ENCODE results near the gene UQCRHL.

Gene UQCRHL

GRCh38 chr1:15820478-15820877 lies 13.0 kb upstream of the UQCRHL start:
- no peak for ATAC-seq
- Mint-ChIP-seq H3K27me3 (no peaks in the 10 kb centered on the region), H3K4me3 (no peak overlapping the region), H3K4me1 (peaks cover 2% of the 10 kb centered on the region), H3K27ac (no peak overlapping the region), H3K36me3 (no peaks in the 10 kb centered on the region), H3K9me3 (no peaks in the 10 kb centered on the region)

DNA sequence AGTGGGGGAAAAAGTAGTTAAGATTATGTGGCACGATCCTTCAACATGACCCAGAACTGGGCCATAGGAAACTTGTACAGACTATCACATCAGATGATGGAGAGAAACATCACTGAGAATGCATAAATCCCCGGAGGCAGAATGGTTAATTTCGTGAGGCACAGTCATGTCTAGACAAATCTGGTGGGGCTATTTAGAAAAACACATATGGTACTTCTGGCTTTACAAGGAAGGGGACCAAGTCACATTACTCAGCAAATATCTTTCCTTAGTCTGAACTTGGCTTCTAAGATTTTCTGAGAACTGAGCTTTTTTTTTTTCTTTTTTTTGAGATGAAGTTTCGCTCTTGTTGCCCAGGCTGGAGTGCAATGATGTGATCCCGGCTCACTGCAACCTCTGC lies 9.2 kb upstream of the UQCRHL start:
- H3K36me3 Mint-ChIP-seq, result no peaks in the 10 kb centered on the region
- no peak for ATAC-seq
- H3K27me3 Mint-ChIP-seq, result no peaks in the 10 kb centered on the region
- no peak overlapping the region for H3K4me3 Mint-ChIP-seq
- no peaks in the 10 kb centered on the region for H3K9me3 Mint-ChIP-seq
- no peak overlapping the region for H3K27ac Mint-ChIP-seq
- no peaks in the 10 kb centered on the region for H3K4me1 Mint-ChIP-seq

DNA sequence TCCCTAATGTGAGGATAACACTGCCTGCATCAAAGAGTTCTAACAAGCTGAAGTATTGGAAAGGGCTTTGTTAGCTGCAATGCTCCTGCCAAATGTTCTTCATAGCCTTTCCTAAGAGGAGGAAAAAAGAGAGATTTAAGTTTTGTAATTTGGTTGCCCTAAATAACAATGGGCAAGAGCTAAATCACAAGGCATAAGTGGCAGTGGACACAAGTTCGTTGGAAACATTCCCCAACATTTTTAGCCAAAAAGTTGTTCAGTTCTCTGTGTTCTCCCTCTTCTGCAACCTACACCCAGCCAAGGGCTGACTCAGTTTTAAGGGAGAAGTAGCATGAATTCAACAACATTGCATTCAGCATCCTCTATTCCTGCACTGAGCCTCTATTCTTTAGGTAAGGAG lies 2.6 kb upstream of the UQCRHL start:
- Mint-ChIP-seq H3K27ac (no peak overlapping the region), H3K9me3 (no peaks in the 10 kb centered on the region), H3K27me3 (no peaks in the 10 kb centered on the region), H3K36me3 (no peaks in the 10 kb centered on the region), H3K4me3 (no peak overlapping the region), H3K4me1 (no peaks in the 10 kb centered on the region)
- ATAC-seq, result no peak

DNA sequence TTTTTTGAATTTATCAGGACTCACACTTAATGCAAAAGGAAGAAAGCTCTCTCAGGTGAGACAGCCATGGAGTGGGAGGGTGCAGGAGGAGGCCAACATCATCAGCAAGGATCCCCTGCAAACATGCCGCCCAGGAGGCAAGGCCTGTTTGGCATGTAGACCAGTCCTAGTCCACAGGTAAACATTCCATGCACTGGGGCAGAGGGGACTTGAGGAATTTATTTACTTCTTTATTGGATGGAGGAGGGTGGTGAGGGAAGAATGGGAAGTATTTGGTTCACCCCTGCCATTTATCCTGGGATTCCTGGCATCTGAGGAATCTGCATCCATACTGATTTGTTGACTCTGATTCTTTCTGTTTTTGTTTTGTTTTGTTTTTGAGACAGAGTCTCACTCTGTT lies 1.5 kb upstream of the UQCRHL start:
- no peaks in the 10 kb centered on the region for H3K4me1 Mint-ChIP-seq
- H3K27ac Mint-ChIP-seq, result no peak overlapping the region
- H3K4me3 Mint-ChIP-seq, result no peak overlapping the region
- H3K36me3 Mint-ChIP-seq, result no peaks in the 10 kb centered on the region
- no peak for ATAC-seq
- H3K9me3 Mint-ChIP-seq, result no peaks in the 10 kb centered on the region
- H3K27me3 Mint-ChIP-seq, result no peaks in the 10 kb centered on the region

GRCh38 chr1:15807121-15807520 lies 328 bp downstream of the UQCRHL start:
- Mint-ChIP-seq H3K4me1 (peaks cover 9% of the 10 kb centered on the region), H3K9me3 (no peaks in the 10 kb centered on the region), H3K27ac (no peak overlapping the region), H3K4me3 (no peak overlapping the region), H3K27me3 (no peaks in the 10 kb centered on the region), H3K36me3 (no peaks in the 10 kb centered on the region)
- no peak for ATAC-seq

GRCh38 chr1:15804060-15804459 lies 3.4 kb downstream of the UQCRHL start:
- H3K36me3 Mint-ChIP-seq, result no peaks in the 10 kb centered on the region
- H3K27me3 Mint-ChIP-seq, result peaks cover 22% of the 10 kb centered on the region
- no peak overlapping the region for H3K4me3 Mint-ChIP-seq
- no peak overlapping the region for H3K27ac Mint-ChIP-seq
- peaks cover 21% of the 10 kb centered on the region for H3K4me1 Mint-ChIP-seq
- H3K9me3 Mint-ChIP-seq, result no peaks in the 10 kb centered on the region
- ATAC-seq, result no peak

GRCh38 chr1:15803380-15803779 lies 4.1 kb downstream of the UQCRHL start:
- H3K9me3 Mint-ChIP-seq, result no peaks in the 10 kb centered on the region
- no peak overlapping the region for H3K4me3 Mint-ChIP-seq
- H3K36me3 Mint-ChIP-seq, result no peaks in the 10 kb centered on the region
- H3K27me3 Mint-ChIP-seq, result peaks cover 23% of the 10 kb centered on the region
- H3K27ac Mint-ChIP-seq, result no peak overlapping the region
- peak; percentile 60 for ATAC-seq
- H3K4me1 Mint-ChIP-seq, result peaks cover 24% of the 10 kb centered on the region

GRCh38 chr1:15802234-15802965 lies 5.0 kb downstream of the UQCRHL start:
- H3K9me3 Mint-ChIP-seq, result no peaks in the 10 kb centered on the region
- H3K27me3 Mint-ChIP-seq, result peaks cover 29% of the 10 kb centered on the region
- no peak overlapping the region for H3K27ac Mint-ChIP-seq
- H3K4me3 Mint-ChIP-seq, result no peak overlapping the region
- H3K36me3 Mint-ChIP-seq, result no peaks in the 10 kb centered on the region
- ATAC-seq, result no peak
- H3K4me1 Mint-ChIP-seq, result peaks cover 29% of the 10 kb centered on the region

- no peak for ATAC-seq
Measured at GRCh38 chr1:15799928-15800835, 7.3 kb downstream of the UQCRHL start.

DNA sequence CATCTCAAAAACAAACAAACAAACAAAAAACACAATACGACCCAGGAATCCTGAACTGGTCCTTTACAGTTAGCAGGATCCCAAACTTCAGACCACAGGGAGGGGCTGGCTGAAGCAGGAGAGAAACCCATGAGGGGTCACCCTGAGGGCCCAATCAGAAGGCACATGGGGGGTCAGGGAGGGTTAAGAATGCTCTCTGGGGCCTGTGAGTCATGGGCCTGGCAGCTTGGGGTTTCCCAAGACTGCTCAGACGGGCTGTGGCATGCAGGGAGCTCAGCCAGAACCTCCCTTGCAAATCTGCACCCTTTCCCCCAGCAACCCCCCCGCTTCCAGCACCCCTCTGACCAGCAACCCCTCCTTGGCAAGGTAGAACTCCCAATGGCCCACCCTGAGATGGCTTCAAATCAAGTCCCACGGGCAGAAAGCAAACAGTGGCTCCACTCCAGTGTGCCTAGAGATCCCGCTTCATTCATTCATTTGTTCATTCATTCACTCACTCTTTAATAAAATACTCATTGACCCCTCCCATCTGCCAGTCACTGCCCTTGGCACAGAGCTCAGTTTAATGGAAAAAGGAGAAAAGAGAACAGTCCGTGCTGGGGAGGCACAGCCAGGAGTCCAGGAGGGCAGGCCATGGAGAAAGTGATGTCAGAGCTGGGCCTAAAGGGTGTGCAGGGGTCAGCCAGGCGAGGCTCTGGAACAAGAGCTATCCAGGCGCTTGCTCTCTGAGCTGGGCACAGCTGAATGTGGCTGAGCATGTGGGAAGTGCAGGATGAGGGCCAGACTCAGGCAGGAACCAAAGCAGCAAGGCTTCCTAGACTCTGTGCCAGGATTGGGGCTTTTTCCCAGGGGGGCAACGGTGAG lies 8.2 kb downstream of the UQCRHL start:
- Mint-ChIP-seq H3K36me3 (no peaks in the 10 kb centered on the region), H3K27me3 (peaks cover 38% of the 10 kb centered on the region), H3K27ac (peak overlapping the region; percentile 48), H3K4me3 (no peak overlapping the region), H3K9me3 (no peaks in the 10 kb centered on the region), H3K4me1 (peaks cover 30% of the 10 kb centered on the region)
- ATAC-seq, result peak; percentile 82

More at GRCh38 chr1:15799928-15800835, 7.3 kb downstream of the UQCRHL start:
- Mint-ChIP-seq H3K9me3 (no peaks in the 10 kb centered on the region), H3K4me1 (peaks cover 30% of the 10 kb centered on the region), H3K36me3 (no peaks in the 10 kb centered on the region), H3K27me3 (peaks cover 38% of the 10 kb centered on the region), H3K4me3 (no peak overlapping the region), H3K27ac (peak overlapping the region; percentile 48)

GRCh38 chr1:15797614-15798390 lies 9.6 kb downstream of the UQCRHL start:
- H3K4me1 Mint-ChIP-seq, result peaks cover 21% of the 10 kb centered on the region
- H3K36me3 Mint-ChIP-seq, result no peaks in the 10 kb centered on the region
- ATAC-seq, result no peak
- no peak overlapping the region for H3K27ac Mint-ChIP-seq
- no peak overlapping the region for H3K4me3 Mint-ChIP-seq
- H3K27me3 Mint-ChIP-seq, result peaks cover 38% of the 10 kb centered on the region
- no peaks in the 10 kb centered on the region for H3K9me3 Mint-ChIP-seq

GRCh38 chr1:15796086-15796462 lies 11.4 kb downstream of the UQCRHL start:
- no peak overlapping the region for H3K4me3 Mint-ChIP-seq
- H3K27me3 Mint-ChIP-seq, result peaks cover 38% of the 10 kb centered on the region
- no peaks in the 10 kb centered on the region for H3K36me3 Mint-ChIP-seq
- no peaks in the 10 kb centered on the region for H3K9me3 Mint-ChIP-seq
- peaks cover 27% of the 10 kb centered on the region for H3K4me1 Mint-ChIP-seq
- ATAC-seq, result no peak
- H3K27ac Mint-ChIP-seq, result no peak overlapping the region

DNA sequence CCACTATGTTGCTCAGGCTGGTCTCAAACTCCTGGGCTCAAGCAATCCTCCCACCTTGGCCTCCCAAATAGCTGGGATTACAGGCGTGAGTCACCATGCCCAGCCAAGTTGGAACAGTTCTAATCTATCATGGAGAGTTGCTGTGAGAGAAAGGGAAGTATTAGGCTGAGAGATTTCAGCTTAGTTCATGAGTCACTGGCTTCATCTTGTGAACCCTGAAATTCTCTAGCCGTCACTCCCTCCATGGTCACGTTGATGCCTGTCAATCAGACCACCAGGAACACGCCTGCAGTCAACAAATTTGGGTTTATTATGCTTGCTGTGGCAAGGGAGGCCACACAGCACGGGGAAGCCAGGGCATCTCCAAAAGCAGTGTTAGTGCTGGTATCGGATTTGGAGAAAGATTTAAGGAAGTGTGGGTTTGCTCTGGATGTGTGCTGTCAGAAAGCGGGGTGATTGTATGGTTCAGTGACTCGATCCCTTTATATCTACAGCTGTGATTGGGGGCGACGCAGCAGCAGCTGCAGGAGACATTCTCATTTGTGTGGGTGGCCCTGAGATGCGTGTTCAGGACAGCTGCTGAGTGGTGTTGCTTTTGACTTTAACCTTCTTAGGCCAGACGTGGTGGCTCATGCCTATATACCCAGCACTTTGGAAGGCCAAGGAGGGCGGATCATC lies 18.7 kb downstream of the UQCRHL start:
- peak; percentile 56 for ATAC-seq
- H3K27ac Mint-ChIP-seq, result peak overlapping the region; percentile 3
- peaks cover 12% of the 10 kb centered on the region for H3K4me1 Mint-ChIP-seq
- no peaks in the 10 kb centered on the region for H3K9me3 Mint-ChIP-seq
- H3K4me3 Mint-ChIP-seq, result no peak overlapping the region
- peaks cover 27% of the 10 kb centered on the region for H3K27me3 Mint-ChIP-seq
- H3K36me3 Mint-ChIP-seq, result no peaks in the 10 kb centered on the region

DNA sequence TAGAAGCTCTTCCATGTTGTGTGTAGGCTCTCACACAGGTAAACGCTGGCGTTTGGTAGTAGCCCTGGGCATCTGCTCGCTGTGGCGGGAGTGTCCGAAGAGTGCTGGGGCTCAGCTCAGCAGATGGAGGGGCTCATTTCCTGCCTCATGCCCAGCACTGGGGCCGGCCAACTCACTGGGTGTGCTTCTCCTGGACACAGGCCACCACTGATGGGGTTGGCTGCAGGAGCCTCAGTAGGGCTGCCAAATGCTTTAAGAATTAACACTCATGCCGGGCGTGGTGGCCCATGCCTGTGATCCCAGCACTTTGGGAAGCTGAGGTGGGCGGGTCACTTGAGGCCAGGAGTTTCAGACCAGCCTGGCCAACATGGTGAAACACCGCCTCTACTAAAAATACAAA lies 20.9 kb downstream of the UQCRHL start:
- H3K9me3 Mint-ChIP-seq, result no peaks in the 10 kb centered on the region
- no peak for ATAC-seq
- peaks cover 27% of the 10 kb centered on the region for H3K27me3 Mint-ChIP-seq
- no peak overlapping the region for H3K27ac Mint-ChIP-seq
- H3K4me3 Mint-ChIP-seq, result no peak overlapping the region
- H3K4me1 Mint-ChIP-seq, result peaks cover 6% of the 10 kb centered on the region
- no peaks in the 10 kb centered on the region for H3K36me3 Mint-ChIP-seq

Data from stimulated activated memory B cell treated with anti-CD40 and anti-IgM and Interleukin-4, amounts not matched to agents 10 μg/mL and 1 μg/mL and 100 μg/mL, for 72 hours (primary cell).